Thoracic aorta (tissue), 2 donors: Measurements from ENCODE around the gene FGD6. TPM values are rescaled to one million over a fixed set of nuclear protein-coding genes. Genes with fewer than 3 reads are reported as not detected.

Experiments used
- ATAC-seq: fragments of 150-250 bp; one replicate; pipeline ENCODE4 v1.8.0; 2017; ENCODE audit warnings: low read depth; ENCODE audit not compliant: insufficient number of reproducible peaks, low FRiP score
- DNase-seq: peaks from one replicate; pipeline ENCODE4 v3.0.0-alpha.2; 2020; ENCODE audit warnings: low spot score
- H3K27ac ChIP-seq, 2 donors: fragments of 200-600 bp; sonication (generic); 1 replicate in 1 of 2; 2 replicates in 1 of 2; pipeline ENCODE4 v1.5.1; 2016; ENCODE audit warnings: mild to moderate bottlenecking in 2 of 2, moderate library complexity in 2 of 2
- H3K27me3 ChIP-seq: fragments of 200-600 bp; sonication (generic); replicated peaks from 2 replicates; pipeline ENCODE4 v1.6.0; 2016; ENCODE audit warnings: mild to moderate bottlenecking; ENCODE audit not compliant: insufficient read depth
- H3K36me3 ChIP-seq: fragments of 200-600 bp; sonication (generic); one replicate; pipeline ENCODE4 v1.5.1; 2016
- H3K4me1 ChIP-seq, 2 donors: fragments of 200-600 bp; sonication (generic); 1 replicate in 1 of 2; 2 replicates in 1 of 2; pipeline versions ENCODE4 v1.5.1 to v1.6.0; 2016; ENCODE audit warnings: low read depth in 2 of 2, mild to moderate bottlenecking in 1 of 2; ENCODE audit not compliant: control insufficient read depth in 1 of 2
- H3K4me3 ChIP-seq: fragments of 200-600 bp; sonication (generic); 2 replicates; pipeline ENCODE4 v1.5.1; 2016; ENCODE audit warnings: mild to moderate bottlenecking
- H3K9me3 ChIP-seq: fragments of 200-600 bp; sonication (generic); 2 replicates; pipeline ENCODE4 v1.5.1; 2016
- total RNA-seq, 2 donors: library from RNA; depleted of rRNA; stranded (reverse); fragments of >200 nt; gene quantifications; one replicate each; pipeline versions ENCODE4 v1.1.0 to v1.2.3, GENCODE V29; 2016
- TF ChIP-seq, protein P1 (sequence below): fragments of 200-600 bp; sonication (generic); IDR thresholded peaks from one replicate; pipeline ENCODE4 v1.5.1; 2019; ENCODE audit warnings: antibody characterized with exemption

Gene FGD6
- total RNA-seq, 2 donors from 2014 or later: 8.4 to 9.8 TPM

DNA sequence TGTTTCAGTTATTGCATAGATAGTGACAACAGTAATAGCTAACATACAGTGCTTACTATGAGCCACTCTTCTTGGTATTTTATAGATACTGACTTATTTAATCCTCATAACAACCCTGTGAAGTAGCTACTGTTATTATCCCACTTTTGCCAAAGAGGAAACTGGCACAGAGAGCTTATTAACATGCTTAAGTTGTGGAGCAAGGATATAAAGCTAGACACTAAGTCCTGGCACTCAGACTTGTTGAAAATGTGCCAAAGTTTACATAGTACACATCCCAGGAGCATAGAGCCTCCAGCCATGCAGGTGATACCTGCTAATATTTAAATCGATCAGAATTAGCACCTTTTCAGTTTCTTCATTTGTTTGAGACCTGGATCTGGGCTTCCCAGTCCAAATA, 42.1 kb upstream of the FGD6 start:
- DNase-seq: no peak
- H3K36me3 ChIP-seq: peaks cover 26% of the 10 kb centered on the region
- no peaks in the 10 kb centered on the region for H3K9me3 ChIP-seq
- TF ChIP-seq, protein P1, sequence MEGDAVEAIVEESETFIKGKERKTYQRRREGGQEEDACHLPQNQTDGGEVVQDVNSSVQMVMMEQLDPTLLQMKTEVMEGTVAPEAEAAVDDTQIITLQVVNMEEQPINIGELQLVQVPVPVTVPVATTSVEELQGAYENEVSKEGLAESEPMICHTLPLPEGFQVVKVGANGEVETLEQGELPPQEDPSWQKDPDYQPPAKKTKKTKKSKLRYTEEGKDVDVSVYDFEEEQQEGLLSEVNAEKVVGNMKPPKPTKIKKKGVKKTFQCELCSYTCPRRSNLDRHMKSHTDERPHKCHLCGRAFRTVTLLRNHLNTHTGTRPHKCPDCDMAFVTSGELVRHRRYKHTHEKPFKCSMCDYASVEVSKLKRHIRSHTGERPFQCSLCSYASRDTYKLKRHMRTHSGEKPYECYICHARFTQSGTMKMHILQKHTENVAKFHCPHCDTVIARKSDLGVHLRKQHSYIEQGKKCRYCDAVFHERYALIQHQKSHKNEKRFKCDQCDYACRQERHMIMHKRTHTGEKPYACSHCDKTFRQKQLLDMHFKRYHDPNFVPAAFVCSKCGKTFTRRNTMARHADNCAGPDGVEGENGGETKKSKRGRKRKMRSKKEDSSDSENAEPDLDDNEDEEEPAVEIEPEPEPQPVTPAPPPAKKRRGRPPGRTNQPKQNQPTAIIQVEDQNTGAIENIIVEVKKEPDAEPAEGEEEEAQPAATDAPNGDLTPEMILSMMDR: no peak
- H3K4me1 ChIP-seq: peaks cover 0 to 14% of the 10 kb centered on the region in 2 donors
- no peak overlapping the region for H3K4me3 ChIP-seq
- H3K27ac ChIP-seq: no peak overlapping the region
- H3K27me3 ChIP-seq: no peaks in the 10 kb centered on the region
- no peak for ATAC-seq

DNA sequence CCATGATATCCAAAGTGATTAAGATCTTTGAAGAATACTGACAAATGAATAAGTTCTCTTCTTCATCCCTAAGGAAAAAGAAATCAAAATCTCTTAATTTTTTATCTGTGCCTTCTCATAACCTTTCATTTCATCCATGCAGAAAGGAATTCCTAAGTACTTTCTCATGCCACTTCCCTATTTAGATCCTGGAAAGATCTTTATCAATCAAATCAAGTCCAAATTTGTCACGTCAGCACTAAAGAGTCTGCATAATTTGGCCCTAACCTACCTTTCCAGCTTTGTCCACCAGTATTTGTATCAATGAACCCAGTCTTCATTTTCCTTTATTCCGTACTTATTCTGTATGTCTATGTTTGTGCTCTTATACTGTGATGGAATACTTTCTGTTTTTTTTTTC, 41.5 kb upstream of the FGD6 start:
- no peak overlapping the region for H3K27ac ChIP-seq
- TF ChIP-seq, protein P1: no peak

DNA sequence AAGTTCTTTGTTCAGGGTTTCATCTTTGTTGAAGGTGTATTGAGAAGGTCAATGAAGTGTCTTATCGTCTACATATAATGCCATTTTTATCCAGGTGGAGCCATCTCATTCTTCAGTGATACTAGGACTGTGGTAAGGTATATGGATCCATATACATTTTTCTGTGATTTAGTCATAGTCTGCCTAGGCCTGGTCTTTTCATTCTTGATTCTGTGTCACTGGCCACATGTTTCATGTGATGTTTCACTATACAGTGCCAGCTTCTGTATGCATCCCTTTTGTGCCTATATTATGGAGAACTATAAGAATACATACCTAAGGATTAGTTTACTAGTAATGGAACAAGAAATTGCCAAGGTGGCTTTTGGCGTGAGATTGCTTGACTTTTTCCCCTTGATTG, 40.9 kb upstream of the FGD6 start:
- DNase-seq: no peak
- no peaks in the 10 kb centered on the region for H3K9me3 ChIP-seq
- no peak for ATAC-seq
- peaks cover 22% of the 10 kb centered on the region for H3K36me3 ChIP-seq
- H3K27me3 ChIP-seq: no peaks in the 10 kb centered on the region
- no peak overlapping the region for H3K4me3 ChIP-seq
- H3K4me1 ChIP-seq: peaks cover 0 to 18% of the 10 kb centered on the region in 2 donors
- H3K27ac ChIP-seq: no peak overlapping the region
- TF ChIP-seq, protein P1: no peak

More for the DNA sequence above, 41.5 kb upstream of the FGD6 start:
- H3K36me3 ChIP-seq: peaks cover 25% of the 10 kb centered on the region
- DNase-seq (no peak), ATAC-seq (no peak)
- H3K9me3 ChIP-seq: no peaks in the 10 kb centered on the region
- H3K4me1 ChIP-seq: peaks cover 0 to 18% of the 10 kb centered on the region in 2 donors
- no peaks in the 10 kb centered on the region for H3K27me3 ChIP-seq
- no peak overlapping the region for H3K4me3 ChIP-seq

DNA sequence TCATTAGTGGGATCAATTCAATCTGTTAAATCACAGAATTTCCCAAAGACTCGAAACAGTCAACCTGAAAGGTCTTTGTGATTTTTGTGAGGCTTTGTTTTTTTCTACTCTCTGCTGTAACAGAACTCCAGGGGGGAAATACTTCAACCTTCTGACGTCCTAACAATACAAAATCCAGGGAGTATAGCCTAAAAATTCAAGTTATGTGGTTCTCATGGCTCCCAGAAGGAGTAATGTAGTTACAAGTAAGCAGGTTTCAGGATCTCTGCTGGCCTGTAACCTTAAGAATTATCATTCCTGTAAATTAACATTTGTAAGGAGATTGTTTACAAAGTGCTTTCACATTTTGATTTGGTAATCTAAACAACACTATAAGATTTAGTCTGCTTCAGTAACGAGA, 40.3 kb upstream of the FGD6 start:
- H3K27ac ChIP-seq: no peak overlapping the region
- no peaks in the 10 kb centered on the region for H3K27me3 ChIP-seq
- H3K36me3 ChIP-seq: peaks cover 20% of the 10 kb centered on the region
- TF ChIP-seq, protein P1: no peak
- no peak overlapping the region for H3K4me3 ChIP-seq
- peaks cover 0 to 18% of the 10 kb centered on the region in 2 donors for H3K4me1 ChIP-seq
- ATAC-seq (no peak), DNase-seq (no peak)
- no peaks in the 10 kb centered on the region for H3K9me3 ChIP-seq

DNA sequence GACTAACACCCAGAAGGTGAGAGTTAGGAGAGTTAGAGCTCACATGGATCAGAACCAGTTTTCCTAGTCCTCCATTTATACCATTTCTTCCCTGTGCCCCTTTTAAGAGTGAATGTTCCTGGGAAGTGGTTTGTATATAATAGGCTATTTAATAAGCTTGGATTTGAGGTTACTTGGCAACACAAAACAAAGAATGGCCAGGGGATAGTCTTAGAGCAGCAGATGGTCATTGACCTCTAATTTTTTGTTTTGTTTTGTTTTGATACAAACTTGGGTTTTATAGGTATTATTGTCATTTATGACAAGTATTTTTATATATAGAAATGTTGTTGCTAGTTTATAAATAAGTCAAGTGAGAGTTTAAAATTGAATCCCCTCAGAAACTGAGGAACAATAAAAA, 36.1 kb upstream of the FGD6 start:
- no peak for DNase-seq
- H3K36me3 ChIP-seq: peaks cover 20% of the 10 kb centered on the region
- no peaks in the 10 kb centered on the region for H3K27me3 ChIP-seq
- H3K4me1 ChIP-seq: peaks cover 8 to 37% of the 10 kb centered on the region in 2 donors
- no peaks in the 10 kb centered on the region for H3K9me3 ChIP-seq
- H3K4me3 ChIP-seq: no peak overlapping the region
- ATAC-seq: no peak
- H3K27ac ChIP-seq: no peak overlapping the region
- TF ChIP-seq, protein P1: no peak
